HG02885 (cell line): ENCODE measurements around the gene CARS2.
"Not testable (repeated sequence)": the region's sequence is repeated elsewhere in the genome, so short reads cannot be mapped to it uniquely, and the experiment has no call there.

Source experiments
- ATAC-seq: cut with Tn5 transposase; IDR thresholded peaks from one replicate; pipeline ENCODE4 v1.9.1; 2021; ENCODE audit warnings: mild to moderate bottlenecking; ENCODE audit not compliant: unreplicated experiment, poor library complexity

Gene CARS2

DNA sequence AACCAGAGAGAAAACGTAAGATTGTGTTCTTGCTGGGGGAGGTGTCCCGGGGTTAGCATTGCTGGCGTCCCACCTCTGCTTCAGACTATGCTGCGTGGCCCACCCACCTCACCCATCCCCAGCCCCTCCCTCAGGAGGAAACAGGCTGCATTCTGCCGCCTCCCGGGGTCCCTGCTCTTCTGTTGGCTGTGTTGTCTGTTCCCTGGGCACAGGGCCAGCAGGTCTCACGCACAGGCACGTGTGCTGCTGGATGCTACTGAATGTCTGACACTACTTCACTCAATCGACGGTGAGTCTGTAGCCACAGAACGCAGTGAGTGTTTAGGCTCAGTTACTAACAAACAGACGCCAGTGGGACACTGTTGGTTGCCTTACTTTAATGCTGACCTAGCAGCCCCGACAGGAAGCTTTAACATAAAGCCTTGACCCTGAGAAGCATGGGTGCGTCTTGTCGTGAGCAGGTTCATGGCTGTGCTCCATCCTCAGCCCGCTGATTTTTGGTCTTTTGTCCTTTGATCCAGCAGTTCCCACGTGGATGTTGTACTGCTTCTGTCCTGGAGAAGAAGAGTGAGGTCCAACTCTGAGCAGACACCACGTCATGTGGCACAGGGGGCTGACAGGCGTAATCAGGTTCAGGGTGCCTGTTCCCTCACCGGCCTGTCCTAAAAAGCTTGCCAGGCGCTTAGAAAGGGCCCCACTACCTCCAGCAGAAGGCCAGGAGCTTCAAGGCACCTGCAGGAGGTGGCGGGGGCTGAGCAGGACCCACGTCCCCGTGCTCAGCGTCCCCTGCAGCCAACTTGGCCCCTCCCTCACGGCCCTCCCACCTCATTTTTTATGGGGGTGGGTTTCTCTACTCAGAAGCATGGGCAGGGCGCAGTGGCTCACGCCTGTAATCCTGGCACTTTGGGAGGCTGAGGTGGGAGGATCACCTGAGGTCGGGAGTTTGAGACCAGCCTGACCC is 64.6 kb downstream of the CARS2 start:
- no peak for ATAC-seq

DNA sequence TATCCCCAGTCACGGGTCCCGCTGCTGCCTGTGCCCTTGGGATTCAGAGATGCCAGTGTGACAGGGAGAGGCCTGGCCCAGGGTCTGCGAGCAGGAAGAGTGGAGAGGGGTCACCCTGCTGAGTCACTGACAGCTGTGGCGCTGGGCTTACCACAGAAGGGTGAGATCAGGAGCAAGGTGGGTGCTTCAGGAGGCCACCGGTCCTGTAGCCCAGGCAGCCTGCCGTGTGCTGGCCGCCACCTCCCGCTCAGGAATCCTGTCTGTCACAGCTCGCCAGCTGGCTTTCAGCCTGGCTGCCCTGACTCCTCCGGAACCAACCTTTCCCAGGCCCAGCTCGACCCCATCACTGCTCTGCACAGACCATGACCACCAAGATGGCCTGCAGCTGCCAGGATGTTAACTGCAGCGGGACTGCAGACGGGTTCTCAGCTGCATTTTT is 65.3 kb downstream of the CARS2 start:
- no peak for ATAC-seq

DNA sequence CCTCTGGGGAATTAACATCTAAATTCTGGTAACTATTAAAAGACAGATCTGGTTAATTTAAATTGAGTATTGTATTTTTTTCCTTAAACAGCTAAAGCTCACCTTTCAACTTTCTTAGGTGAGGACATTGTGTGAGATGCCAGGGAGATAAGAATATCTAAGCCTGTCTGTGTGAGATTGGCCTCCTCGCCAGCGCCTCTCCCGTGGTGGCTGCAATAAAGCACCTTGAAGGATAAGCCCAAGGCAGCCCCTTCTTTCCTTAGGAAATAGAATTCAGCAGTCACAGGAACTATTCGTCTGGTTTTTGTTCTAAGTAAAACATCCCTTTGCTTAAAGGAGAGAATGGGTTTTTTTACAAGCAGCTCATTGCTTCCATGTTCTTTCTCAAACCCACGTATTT is 66.0 kb downstream of the CARS2 start:
- no peak for ATAC-seq

DNA sequence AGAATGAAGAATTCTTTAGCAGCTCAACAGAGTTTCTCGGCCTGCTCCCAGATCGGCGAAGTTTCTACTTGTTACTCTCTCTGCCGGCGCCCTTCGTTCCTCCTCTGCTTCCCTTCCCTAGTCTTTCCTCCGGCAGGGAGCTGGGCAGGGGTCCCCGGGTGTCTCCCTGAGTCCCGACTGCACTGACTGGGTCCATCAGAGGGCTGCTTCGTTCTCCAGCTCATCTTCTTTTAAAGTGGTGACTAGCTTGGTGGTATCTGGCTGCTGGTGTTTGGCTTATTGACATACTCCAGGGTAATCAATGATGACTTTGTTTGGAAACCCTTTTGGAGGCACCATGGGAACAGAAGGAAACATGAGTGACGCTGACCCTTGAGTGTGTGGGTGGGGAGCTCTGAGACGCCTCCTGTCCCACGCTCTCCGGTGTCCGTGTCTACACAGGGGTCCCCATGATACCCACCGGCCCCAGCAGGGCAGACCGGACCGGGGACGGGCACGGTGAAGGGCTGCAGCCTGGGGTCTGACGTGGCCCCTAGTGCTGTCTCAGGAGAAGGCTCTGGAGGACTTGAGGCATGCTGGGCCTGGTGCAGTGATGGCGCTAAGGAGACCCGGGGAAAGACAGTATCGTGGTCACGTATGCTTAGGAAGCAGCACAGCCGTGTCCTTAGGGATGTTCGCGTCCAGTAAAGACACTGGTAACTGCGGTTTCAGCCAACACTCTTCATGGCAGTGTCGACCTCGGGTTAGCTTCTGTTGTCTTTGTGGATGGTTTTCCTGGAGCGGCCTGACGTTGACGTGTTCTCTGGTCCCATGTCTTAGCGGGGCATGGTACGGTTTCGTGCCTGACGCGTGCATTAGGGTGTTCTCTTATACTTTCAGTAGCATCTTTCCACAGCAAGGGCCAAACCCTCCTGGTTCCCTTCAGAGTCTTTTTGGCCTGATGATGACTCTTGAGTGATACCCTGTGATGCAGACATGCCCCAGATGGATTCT is 66.8 kb downstream of the CARS2 start:
- ATAC-seq = no peak

DNA sequence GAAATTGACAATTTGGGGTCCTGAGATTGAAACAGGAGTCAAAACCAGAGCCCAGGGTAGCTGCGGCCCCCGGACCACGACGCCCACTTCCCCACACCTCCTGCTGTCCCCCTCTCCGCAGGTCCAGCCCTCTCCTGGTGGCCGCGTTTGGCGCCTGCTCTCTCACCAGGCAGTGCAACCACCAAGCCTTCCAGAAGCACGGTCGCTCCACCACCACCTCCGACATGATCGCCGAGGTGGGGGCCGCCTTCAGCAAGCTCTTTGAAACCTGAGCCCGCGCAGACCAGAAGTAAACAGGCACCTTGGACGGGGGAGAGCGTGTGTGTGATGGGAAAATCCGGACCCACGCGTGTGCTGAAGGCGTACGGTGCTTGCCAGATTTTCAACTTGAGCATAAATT is 67.7 kb downstream of the CARS2 start:
- ATAC-seq = no peak

DNA sequence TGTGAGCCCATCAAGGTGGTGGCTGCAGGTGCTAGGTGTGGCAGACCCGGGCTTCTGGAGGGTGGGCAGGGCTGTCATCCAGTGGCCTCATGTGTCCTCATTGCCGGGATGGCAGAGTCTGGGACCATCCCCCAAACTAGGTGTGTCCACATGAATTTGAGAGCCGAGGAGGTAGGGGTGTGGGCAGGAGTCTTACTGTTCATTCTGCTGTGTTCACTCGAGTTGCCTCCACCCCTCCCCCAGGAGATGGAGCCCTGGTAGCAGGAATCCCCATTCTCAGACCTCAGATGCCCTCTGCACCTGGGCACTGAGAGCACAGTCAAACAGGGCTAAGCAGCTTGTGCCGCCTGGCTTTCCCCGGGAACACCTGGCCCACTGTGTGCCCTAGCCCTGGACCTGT is 68.2 kb downstream of the CARS2 start:
- no peak for ATAC-seq

DNA sequence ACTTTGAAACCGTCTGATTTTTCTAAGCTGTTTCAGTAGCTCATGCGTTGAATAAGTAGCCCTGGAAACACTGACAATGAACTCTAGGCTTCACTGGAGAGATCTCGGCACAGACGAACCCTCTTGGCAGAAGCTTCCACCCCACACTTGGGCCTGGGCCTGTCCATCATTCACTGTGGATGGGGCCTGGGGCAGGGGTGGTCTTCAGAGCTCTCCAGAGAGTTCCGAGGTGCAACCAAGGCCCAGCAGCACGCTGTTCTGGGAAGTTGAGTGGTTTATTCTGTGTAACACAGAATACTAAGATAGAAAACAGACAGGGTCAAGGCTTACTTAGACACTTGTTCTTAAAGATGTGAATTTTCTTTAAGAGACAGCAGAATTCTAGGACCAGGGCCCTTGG is 68.6 kb downstream of the CARS2 start:
- ATAC-seq = no peak

DNA sequence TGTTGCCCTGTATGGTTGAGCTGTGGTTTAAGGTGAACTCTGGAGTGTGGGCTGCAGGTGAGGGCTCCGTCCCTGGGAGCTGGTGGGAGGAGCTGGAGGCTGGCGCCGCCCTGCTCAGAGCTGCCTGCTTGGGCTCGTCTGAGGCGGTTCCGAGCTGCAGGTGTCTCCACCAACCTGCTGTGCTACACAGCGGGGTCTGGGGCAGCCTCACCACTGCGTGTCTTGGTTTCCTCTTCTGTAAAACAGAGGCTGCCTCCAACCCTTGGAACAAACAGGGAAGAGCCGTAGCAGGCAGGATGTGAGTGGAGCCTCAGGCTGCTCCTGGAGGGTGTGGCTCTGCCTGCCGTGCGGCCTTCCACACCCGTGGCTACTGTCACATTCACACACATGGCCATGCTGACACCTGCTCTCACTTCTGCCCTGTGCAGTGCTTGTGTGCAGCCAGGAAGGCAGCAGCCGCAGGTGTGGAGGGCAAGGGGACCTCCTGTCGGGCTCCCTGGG is 69.2 kb downstream of the CARS2 start:
- ATAC-seq = no peak

DNA sequence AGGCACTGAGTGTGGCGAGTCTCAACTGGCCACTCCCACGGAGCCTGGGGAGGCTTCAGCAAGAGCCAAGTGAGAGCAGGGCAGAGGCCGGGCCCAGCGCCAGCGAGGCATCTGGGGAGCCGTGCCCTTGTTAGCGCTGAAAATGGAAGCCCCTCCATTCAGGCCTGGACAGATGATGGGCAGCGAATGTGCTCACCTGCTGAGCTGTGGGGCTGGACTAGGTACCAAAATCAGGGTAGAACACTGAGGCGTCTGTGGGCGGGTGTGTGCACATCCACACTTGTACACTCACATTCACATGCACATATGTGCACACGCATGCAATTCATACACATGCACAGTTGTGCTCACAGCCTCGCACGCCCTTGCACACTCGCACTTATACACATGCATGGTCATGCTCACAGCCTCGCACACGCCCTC is 69.9 kb downstream of the CARS2 start:
- no peak for ATAC-seq

DNA sequence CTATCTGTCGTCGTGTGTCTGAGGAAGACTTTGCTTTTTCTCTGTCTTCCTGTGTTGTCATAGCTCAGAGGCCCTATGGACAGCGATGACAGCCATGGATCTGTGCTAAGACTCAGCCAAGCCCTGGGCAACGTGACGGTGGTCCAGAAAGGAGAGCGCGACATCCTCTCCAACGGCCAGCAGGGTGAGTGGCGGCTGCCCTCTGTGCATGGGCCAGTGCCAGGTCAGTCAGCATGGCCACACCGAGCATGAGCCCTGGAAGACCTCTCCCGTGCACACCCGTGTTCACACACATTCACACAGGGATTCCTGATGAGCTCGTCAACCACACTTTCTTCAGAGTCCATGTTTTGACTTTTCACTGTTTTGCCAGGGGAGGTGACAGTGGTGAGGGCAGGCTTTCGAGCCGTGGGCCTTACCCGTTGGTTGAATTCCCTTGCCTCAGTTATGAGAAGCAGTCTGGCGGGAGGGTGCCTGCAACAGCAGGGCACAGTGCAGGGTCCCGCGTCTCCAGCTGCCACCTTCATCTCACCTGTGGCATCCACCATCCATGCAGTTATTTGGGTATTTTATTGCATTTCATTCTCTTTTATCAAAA is 70.4 kb downstream of the CARS2 start:
- ATAC-seq = no peak

DNA sequence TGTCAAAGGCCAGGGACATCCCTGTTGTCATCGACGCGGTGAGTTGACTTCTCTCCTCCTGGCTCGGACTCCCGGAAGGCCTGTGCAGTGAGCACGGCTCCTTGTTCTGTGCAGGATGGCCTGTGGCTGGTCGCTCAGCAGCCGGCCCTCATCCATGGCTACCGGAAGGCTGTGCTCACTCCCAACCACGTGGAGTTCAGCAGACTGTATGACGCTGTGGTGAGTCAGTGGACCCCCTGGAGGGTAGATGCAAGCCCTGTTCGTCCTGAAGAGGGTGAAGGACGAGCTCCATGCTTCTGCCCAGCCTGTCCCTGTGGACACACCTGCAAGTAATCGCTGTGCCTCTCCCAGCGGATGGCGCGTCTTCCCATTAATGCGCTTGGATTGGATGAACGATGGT is 71.4 kb downstream of the CARS2 start:
- ATAC-seq = no peak

DNA sequence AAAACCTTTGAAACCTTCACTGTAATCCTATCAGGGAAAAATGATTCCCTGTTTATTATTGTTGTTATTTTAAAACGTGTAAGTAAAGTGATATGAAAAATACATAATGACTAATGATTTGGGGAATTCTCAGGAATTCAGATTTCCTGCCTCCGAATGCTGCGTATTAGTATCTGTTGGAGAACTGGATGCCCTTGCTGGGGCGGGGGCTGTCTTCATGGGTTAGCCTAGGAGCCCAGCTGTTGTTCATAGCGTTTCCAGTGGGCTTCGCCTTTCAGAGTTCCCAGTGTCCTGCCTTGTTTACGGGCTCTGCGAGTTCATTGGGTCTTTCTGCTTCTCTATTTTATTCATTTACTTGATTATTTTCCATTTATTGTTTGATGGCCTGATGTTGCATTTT is 72.1 kb downstream of the CARS2 start:
- ATAC-seq = no peak

DNA sequence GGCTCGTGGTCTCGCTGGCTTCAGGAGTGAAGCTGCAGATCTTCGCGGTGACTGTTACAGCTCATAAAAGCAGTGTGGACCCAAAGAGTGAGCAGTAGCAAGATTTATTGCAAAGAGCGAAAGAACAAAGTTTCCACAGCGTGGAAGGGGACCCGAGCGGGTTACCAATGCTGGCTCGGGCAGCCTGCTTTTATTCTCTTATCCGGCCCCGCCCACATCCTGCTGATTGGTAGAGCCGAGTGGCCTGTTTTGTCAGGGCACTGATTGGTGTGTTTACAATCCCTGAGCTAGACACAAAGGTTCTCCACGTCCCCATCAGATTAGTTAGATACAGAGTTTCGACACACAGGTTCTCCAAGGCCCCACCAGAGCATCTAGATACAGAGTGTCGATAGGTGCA is 73.7 kb downstream of the CARS2 start:
- not testable (repeated sequence) for ATAC-seq

DNA sequence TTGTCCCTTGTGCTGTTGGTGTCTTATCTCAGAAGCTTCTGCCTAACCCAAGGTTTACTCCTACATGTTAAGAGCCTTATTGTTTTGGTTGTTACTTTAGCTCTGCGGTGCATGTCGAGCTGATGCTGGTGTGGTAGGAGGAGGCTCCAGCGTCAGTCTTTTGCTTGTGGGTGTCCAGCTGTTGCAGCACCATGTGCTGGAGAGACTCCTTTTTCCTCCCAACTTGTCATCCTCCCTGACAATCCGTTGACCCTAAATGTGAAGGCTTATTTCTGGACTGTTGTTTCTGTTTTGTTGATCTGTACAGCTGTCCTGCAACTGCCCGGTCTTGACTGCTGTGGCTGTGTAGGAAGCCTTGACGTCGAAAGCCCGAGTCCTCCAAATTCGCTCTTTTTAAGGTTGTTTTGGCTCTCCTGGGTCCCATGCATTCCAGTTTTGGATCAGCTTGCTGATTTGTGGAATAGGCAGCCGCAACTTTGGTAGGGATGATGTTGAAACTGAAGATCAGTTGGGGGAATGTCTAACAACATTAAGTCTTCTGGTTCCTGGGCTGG is 75.3 kb downstream of the CARS2 start:
- no peak for ATAC-seq

DNA sequence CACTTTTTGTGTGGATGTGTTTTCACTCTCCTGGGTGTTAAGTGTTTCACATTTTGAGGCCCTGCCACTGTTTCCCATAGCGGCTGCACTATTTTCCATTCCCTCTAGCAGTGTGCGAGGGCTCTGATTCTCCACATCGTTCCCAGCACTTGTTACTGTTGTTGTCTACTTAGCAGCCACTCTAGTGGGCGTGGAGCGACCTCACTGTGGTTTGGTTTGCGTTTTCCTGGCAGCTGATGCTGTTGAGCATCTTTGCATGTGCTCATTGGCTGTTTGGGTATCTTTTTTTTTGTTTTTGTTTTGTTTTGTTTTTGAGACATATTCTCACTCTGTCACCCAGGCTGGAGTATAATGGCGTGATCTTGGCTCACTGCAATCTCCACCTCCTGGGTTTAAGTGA is 76.2 kb downstream of the CARS2 start:
- no peak for ATAC-seq

DNA sequence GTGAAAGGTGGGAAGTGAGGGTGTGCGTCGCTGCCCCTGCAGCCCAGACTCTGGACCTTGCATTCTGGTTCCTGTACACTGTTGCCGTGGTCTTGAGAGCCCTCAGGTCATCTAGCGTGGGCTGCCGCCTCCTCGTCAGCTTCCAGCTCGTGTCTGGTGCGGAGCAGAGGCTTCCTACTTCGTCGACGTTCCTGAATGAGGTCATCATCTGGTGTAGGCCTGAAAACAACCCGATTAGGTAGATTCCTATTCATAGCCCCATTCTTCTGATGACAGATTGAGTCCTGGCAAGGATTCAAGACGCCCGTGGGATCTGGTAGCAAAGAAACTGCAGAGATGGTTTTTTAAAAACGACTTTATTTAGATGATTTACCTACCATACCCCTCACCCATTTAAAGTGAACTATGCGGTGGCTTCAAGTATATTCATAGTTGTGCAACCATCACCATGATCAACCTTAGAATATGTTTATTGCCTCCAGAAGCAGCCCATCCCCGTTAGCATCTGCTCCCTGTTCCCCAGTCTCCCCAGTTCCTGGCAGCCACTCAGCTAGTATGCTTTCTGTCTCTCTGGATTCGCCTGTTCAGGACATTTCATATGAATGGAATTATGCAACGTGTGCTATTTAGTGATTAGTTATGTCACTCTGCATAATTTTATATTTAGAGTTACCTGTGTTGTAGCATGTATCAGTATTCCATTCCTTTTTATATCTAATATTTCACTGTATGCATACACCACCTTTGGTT is 76.8 kb downstream of the CARS2 start:
- ATAC-seq = no peak

DNA sequence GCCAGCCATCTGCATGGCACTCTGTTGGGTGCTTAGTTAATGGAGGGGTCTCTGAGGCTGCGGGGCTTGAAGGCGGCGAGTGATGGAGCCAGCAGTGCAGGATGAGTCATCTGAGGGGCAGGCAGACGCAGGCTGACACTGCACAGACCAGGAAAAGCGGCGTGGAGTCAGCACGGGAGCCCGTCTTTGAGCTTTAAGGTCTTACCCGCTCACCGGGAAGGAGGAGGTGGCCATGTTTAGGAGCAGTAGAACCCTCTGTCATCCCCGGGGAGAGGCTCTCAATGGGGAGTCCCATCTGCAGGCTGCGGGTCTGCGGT is 77.5 kb downstream of the CARS2 start:
- no peak for ATAC-seq

DNA sequence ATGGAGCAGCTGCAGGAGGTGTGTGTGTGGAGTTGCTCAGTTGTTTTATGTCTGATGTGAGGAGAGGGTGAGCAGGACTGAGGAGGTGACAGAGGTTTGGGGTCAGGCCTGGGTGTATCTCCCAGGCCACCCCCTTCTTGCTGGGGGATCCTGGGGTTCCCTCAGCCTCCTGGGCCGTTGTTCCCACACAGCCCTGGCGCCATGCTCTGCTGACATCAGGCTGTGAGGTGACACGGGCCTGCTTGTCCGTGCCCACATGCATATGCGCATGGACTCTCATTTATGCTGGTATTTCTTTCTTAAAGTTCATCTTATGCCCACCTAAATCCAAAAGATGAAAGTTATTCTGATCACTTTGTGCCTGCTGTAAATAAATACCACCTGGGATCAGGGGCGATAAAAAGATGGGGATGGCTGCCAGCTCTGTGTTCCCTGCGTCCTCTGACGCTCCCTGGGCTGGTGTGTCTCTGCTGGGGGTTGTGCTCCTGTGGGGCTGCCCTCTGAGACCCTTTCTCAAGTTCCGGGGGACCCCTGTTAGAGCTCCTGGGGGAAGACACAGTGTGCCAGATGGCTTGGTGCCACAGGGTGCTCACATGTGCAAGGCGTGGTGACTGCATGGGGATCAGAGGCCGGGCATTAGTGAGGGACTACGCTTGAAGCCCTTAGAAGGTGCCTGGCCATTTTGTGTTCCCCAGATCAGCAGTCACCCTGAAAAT is 78.0 kb downstream of the CARS2 start:
- no peak for ATAC-seq

DNA sequence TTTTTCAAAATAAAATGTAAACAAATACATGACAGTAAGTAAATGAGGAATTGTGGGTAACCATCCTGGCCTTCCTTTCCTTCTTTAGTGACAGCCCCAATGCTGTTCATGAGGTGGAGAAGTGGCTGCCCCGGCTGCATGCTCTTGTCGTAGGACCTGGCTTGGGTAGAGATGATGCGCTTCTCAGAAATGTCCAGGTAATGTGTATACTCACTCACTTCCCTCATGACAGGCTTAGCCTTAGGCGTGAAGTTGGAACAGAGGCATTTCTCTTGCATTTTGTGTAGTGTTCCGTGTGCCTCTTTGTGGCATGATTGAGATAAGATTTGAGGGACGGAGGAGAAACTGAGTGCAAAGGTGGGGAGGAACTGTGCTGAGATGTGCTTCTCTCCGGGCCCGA is 78.6 kb downstream of the CARS2 start:
- no peak for ATAC-seq
